Endothelial cell (in vitro differentiated cells): ENCODE data around the gene ALOX5AP. TPM values are rescaled to one million over a fixed set of nuclear protein-coding genes. Genes with fewer than 3 reads are reported as not detected.

ENCODE experiments used
- DNase-seq: peaks from one replicate; pipeline ENCODE4 v3.0.0; 2021; ENCODE audit warnings: low spot score
- H3K27ac Mint-ChIP-seq: one replicate; pipeline ENCODE4 v1.8.0; 2021; ENCODE audit warnings: mixed read lengths, inconsistent platforms; ENCODE audit not compliant: unreplicated experiment
- H3K27me3 Mint-ChIP-seq: one replicate; pipeline ENCODE4 v1.8.0; 2021; ENCODE audit warnings: mild to moderate bottlenecking, moderate library complexity, mixed read lengths, inconsistent platforms; ENCODE audit not compliant: unreplicated experiment
- H3K36me3 Mint-ChIP-seq: one replicate; pipeline ENCODE4 v1.8.0; 2021; ENCODE audit warnings: mild to moderate bottlenecking, low read depth, mixed read lengths, inconsistent platforms; ENCODE audit not compliant: unreplicated experiment
- H3K4me1 Mint-ChIP-seq: one replicate; pipeline ENCODE4 v1.8.0; 2021; ENCODE audit warnings: mild to moderate bottlenecking, mixed read lengths, inconsistent platforms; ENCODE audit not compliant: unreplicated experiment
- H3K4me3 Mint-ChIP-seq: one replicate; pipeline ENCODE4 v1.8.0; 2021; ENCODE audit warnings: mild to moderate bottlenecking, mixed read lengths, inconsistent platforms; ENCODE audit not compliant: unreplicated experiment
- H3K9me3 Mint-ChIP-seq: one replicate; pipeline ENCODE4 v1.8.0; 2021; ENCODE audit warnings: mixed read lengths, inconsistent platforms; ENCODE audit not compliant: unreplicated experiment
- total RNA-seq: library from RNA; stranded (reverse); fragmentation: NEBNext Ultra II Directional; extraction: Animal tissue kit (Norgen Biotek cat#: 25700); gene quantifications from one replicate; pipeline ENCODE4 v1.2.1, GENCODE V29; 2021; ENCODE audit not compliant: unreplicated experiment
- TF ChIP-seq, protein P1 (sequence below): fragments of 200-600 bp; sonication (generic); IDR thresholded peaks from one replicate; pipeline ENCODE4 v1.5.0; 2021; ENCODE audit warnings: antibody characterized with exemption; ENCODE audit not compliant: unreplicated experiment

ALOX5AP gene
- total RNA-seq, 1 donor from 2014 or later = 1.9 TPM

DNA sequence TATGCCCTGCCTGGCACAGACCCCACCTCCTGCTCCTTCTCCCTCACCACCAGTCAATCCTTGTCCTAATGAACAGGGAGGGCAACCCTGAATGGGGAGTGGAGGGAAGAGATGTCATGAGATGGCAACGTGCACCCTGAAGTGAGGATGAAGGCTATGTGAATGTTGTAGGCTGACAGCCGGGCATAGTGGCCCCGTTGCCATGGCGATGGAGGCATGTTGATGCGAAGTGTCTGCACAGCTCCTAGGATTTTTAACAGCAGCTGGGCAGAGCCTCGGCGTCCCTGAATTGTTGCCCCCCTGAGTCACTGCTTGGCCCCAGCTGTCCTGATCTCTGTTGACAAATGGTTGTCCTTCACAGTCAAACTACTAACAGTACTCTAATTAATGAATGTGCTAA, 4.8 kb upstream of the ALOX5AP start:
- Mint-ChIP-seq H3K36me3 (no peaks in the 10 kb centered on the region), H3K4me3 (no peak overlapping the region), H3K9me3 (no peaks in the 10 kb centered on the region), H3K4me1 (peaks cover 18% of the 10 kb centered on the region), H3K27ac (no peak overlapping the region), H3K27me3 (no peaks in the 10 kb centered on the region)
- peak; percentile 30 for DNase-seq
- TF ChIP-seq, protein P1, sequence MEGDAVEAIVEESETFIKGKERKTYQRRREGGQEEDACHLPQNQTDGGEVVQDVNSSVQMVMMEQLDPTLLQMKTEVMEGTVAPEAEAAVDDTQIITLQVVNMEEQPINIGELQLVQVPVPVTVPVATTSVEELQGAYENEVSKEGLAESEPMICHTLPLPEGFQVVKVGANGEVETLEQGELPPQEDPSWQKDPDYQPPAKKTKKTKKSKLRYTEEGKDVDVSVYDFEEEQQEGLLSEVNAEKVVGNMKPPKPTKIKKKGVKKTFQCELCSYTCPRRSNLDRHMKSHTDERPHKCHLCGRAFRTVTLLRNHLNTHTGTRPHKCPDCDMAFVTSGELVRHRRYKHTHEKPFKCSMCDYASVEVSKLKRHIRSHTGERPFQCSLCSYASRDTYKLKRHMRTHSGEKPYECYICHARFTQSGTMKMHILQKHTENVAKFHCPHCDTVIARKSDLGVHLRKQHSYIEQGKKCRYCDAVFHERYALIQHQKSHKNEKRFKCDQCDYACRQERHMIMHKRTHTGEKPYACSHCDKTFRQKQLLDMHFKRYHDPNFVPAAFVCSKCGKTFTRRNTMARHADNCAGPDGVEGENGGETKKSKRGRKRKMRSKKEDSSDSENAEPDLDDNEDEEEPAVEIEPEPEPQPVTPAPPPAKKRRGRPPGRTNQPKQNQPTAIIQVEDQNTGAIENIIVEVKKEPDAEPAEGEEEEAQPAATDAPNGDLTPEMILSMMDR = no peak

DNA sequence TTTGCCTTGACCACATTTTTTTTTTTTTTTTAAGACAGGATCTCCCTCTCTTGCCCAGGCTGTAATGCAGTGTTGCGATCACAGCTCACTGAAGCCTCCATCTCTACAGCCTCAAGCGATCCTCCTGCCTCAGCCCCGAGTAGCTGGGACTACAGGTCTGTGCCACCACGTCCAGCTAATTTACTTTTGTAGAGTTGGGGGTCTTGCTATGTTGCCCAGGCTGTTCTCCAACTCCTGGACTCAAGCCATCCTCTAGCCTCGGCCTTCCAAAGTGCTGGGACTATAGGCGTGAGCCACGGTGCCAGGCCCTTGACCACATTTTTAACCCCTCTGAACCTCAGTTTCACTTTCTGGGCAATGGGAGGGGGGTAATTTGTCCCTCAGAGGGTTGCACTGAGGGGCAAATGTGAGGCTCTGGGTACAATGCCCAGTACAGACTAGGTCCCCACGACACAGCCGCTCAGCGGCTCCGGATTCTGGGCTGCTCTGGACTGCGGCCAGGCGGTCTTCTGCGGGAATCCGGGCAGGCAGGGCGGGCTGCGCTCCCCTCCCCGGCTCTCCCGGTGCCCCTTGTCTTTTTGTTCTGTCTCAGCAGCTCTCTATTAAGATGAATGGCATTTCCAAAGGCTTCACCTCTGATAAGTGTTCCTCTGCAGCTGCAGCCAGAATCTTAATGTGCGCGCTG, 3.8 kb upstream of the ALOX5AP start:
- H3K4me3 Mint-ChIP-seq = no peak overlapping the region
- H3K27me3 Mint-ChIP-seq = no peaks in the 10 kb centered on the region
- no peaks in the 10 kb centered on the region for H3K9me3 Mint-ChIP-seq
- TF ChIP-seq, protein P1 = no peak
- H3K36me3 Mint-ChIP-seq = no peaks in the 10 kb centered on the region
- DNase-seq = no peak
- H3K4me1 Mint-ChIP-seq = peaks cover 18% of the 10 kb centered on the region
- H3K27ac Mint-ChIP-seq = no peak overlapping the region

DNA sequence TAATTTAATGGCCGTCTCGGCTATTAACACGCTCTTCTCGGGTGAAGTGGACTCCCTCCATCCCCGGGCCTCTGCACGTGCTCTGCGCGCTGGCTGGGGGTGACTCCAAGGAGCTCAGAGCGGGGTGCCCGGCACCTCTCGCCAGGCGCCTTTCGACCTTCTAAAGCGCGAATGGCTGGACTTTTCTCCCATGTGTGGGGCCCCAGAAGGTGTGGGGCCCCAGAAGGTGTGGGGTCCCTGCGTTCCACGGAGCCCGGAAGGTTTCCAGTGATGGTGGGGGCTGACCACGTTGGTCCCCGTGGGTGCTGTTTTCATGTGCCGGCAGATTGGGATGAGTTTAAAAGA, 3.3 kb upstream of the ALOX5AP start:
- peaks cover 22% of the 10 kb centered on the region for H3K4me1 Mint-ChIP-seq
- DNase-seq = no peak
- TF ChIP-seq, protein P1 = no peak
- no peak overlapping the region for H3K27ac Mint-ChIP-seq
- H3K9me3 Mint-ChIP-seq = no peaks in the 10 kb centered on the region
- no peaks in the 10 kb centered on the region for H3K27me3 Mint-ChIP-seq
- H3K4me3 Mint-ChIP-seq = no peak overlapping the region
- H3K36me3 Mint-ChIP-seq = no peaks in the 10 kb centered on the region

DNA sequence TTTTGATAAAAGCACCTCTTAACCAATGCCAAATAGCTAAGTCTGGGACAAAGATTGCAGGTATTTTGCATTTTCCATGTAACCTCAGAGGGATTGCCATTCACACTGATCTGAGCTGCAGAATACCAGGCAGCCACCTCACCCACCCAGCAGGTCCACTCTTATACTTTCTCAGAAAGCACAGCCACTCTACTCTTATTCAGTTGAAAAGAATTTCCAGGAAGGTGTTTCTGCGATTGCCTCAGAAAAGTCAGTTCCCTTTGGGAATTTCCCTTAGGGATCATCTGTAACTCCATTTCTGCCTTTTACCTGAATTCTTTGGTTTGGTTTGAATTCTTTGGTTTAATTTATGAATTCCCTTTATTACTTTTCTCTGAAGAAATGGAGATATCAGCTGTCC, 904 bp upstream of the ALOX5AP start:
- Mint-ChIP-seq H3K36me3 (no peaks in the 10 kb centered on the region), H3K9me3 (no peaks in the 10 kb centered on the region), H3K4me3 (no peak overlapping the region), H3K4me1 (peaks cover 33% of the 10 kb centered on the region), H3K27me3 (peaks cover 5% of the 10 kb centered on the region), H3K27ac (no peak overlapping the region)
- TF ChIP-seq, protein P1 = no peak
- no peak for DNase-seq

DNA sequence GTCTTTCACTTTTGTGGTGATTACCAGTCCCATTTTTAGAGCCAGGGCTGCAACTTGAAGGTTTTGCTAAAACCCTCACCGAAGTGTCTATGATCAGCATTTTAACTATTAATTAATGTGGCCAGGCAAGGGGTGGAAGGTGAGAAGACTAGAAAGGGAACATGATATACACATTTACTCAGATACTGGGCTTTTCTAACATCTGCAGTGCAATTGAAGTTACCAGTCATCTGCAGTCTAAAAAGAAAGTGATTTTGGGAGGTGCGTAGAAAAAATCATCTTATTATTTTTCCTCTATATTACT, 481 bp downstream of the ALOX5AP start:
- TF ChIP-seq, protein P1 = no peak
- Mint-ChIP-seq H3K36me3 (no peaks in the 10 kb centered on the region), H3K27ac (no peak overlapping the region), H3K9me3 (no peaks in the 10 kb centered on the region), H3K27me3 (peaks cover 5% of the 10 kb centered on the region), H3K4me3 (no peak overlapping the region), H3K4me1 (peaks cover 35% of the 10 kb centered on the region)
- no peak for DNase-seq
